Stimulated activated CD4-positive, alpha-beta T cell treated with anti-CD3 and anti-CD28 coated beads, Interleukin-4, amount 100 ng/mL, for 1 hour (primary cell): ENCODE results near the gene USP20.
"Not testable (repeated sequence)": the region's sequence is repeated elsewhere in the genome, so short reads cannot be mapped to it uniquely, and the experiment has no call there.

Experiments used
- DNase-seq: peaks from one replicate; pipeline ENCODE4 v3.0.0-alpha.2; 2020

The USP20 gene

DNA sequence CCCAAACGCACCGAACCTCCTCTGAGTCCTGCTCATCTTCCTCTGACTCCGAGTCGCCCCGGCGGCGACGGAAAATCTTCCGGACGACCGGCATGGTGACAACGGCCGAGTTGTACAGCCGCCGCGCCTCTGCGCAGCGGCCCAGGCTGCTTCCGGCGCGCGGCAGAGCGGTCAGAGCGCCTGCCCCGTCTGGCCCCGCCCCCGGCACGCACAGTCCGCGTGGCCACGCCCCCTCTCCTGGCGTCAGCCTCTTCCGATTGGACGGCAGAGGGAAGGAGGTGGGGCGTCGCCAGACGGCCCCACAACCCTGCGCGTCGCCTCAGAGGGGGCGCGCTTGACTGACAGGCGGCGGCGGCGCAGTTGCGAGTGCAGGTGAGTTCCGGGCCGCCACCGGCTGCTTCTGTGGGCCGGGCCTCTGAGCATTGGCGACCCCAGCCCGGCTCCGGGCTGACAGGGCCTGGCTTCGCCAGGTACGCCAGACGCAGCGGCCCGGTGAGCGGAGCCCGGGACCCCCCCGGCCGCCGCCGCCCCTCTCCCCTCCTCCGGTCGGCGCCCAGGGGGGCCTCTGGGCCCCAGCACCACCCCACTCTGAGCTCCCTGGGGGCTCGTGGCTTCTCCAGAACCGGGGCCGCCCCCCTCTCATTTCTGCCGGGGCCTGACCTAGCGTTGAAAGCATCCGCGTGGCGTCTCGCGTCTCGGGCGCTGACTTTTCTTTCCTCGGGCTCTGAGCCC is at the start of gene USP20, which contains the start of gene C9orf78:
TSS of gene USP20 (plus strand) at position 331 of the 732 bp plus-strand sequence. CDS start 17,098 bp downstream, outside the sequence.
TSS of gene C9orf78 (minus strand) at position 148 of the 732 bp plus-strand sequence. CDS start at position 94, 54 bp downstream.
- peak; percentile 98 for DNase-seq

- no peak for DNase-seq
Measured at GRCh38 chr9:129785866-129786265, 49.4 kb upstream of the USP20 start.

- DNase-seq: no peak
Measured at GRCh38 chr9:129786481-129786880, 48.8 kb upstream of the USP20 start.

- DNase-seq: no peak
Measured at GRCh38 chr9:129794549-129794948, 40.7 kb upstream of the USP20 start.

DNA sequence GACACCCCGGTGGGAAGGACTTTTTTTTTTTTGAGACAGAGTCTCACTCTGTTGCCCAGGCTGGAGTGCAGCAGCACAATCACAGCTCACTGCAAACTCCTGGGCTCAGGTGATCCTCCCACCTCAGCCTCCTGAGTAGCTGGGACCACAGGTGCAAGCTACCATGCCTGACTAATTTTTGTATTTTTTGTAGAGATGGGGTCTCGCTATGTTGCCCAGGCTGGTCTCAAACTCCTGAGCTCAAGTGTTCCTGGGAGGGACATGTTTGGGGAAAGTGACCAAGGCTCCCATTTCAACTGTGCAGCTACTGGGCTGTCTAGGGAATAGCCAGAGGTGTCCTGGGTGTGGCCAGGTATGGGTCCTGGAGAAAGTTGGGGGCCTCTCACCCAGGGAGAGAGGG is 39.2 kb upstream of the USP20 start:
- DNase-seq: not testable (repeated sequence)

- no peak for DNase-seq
Measured at GRCh38 chr9:129798973-129799372, 36.3 kb upstream of the USP20 start.

- no peak for DNase-seq
Measured at GRCh38 chr9:129801504-129801903, 33.8 kb upstream of the USP20 start.

- DNase-seq: peak; percentile 91
Measured at GRCh38 chr9:129802833-129803675, 32.2 kb upstream of the USP20 start, which contains the start of gene TOR1B. Gene TOR1B (plus strand): TSS chr9:129803184. CDS start chr9:129803213, 29 bp downstream.

- DNase-seq: no peak
Measured at GRCh38 chr9:129803676-129804060, 31.6 kb upstream of the USP20 start.

- no peak for DNase-seq
Measured at GRCh38 chr9:129806061-129806460, 29.2 kb upstream of the USP20 start.

GRCh38 chr9:129809346-129809745 is 25.9 kb upstream of the USP20 start:
- no peak for DNase-seq

DNA sequence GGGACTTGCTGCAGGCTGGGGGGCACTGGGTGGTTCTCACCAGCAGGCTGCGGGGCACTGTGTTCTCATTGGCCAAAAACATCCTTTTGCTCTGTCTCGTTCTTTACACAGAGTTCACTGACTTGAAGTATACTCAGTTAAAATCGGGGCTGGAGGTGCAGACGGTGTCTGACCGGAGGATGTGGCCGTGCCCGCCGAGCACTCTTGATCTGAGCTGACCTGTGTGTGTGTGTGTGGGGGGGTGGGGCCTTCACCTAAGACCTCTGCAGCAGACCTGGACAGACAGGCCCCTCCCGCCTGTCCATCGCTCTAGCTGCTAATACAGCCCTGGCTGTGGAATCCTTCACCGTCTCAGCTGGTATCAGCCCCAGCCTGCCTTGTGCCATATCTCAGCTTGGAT is 25.1 kb upstream of the USP20 start:
- no peak for DNase-seq

DNA sequence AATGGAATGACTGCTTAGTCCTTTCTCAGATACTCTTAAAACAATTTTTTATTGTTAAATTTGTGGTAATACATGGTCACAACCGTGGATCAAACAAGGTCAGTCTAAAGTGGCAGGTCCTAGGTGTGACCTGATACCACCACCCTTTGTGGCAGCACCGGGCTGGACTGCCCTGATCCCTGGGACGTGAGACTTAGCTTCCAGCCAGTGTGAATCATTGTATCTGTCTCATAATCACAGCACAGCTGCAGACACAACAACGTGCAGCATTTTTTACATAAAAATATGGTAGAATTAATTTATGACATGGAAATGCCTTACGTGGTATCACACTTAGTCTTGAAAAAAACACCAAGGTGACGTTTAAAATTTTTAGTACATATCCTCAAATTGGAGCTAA is 24.5 kb upstream of the USP20 start:
- no peak for DNase-seq

DNA sequence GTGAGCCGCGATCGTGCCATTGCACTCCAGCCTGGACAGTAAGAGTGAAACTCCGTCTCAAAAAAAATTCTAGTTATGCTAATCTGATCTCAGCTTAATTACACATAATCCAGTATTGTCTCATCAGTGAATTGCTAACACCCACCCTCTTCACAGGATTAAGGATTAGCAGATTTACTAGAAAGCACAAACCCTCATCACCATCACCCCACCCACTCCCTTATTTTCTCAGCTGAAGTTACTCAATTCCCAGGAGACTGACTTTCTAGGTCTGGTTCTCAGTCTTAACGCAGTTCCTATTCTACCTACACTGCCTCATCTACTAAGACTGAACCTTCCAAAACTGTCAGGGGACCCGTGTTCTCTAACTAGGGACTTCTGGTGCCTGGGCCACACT is 23.3 kb upstream of the USP20 start:
- DNase-seq: no peak

DNA sequence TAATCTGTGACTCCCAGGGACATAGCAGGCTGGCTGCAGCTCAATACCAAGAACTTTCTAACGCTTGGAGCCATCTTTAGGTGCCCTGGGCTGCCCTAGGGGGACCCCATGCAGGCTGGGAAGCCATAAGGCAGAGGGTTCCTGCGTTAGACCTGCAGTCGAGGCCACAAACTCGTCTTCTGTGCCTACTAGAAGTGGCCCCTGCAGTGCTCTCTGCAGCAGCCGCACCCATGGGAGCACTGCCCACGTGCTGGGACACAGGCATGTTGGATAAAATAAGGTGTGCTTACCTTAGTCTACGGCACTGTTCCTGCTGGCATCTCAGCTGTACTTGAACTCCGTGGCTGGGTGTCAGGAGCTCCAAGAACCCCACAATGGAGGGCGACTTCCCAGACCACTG is 22.9 kb upstream of the USP20 start:
- DNase-seq: no peak

GRCh38 chr9:129813661-129814060 is 21.6 kb upstream of the USP20 start:
- DNase-seq: no peak

DNA sequence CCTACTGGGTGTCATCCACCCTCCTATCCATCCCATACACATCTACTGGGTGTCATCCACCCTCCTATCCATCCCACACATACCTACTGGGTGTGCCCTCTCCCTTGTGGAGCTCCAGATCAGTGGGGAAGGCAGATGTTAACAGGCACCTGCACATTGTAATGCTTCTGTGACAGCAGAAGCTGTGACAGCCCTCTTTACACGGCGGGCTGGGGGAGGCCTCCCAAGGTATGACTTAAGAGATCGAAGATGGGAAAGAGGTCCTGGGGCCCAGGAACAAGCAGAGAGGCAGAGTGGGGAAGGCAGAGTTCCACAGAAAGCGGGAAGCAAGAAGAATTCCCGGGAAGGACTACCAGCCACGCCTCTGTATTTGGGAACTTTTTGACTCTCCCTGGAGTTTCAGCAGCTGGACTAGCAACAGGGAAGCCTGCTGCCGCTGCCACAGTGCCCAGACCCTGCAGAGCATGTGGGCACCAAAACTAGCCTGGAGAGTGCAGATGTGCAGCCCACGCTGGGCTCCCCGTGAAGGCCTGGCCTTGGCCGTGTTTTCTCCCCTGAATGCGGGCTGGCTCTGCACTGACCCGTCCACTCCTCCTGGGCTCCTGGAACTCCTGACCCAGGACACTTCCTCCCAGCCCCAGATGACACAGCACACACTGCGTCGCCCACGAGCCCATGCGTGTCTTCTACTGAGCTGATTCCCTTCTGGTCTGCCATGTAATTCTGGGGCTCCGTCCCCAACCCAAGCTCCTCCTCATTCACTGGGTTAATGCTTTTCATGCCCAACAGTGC is 20.6 kb upstream of the USP20 start:
- DNase-seq: no peak

- DNase-seq: no peak
Measured at GRCh38 chr9:129815278-129815677, 20.0 kb upstream of the USP20 start.

GRCh38 chr9:129816501-129817435 is 18.5 kb upstream of the USP20 start:
- no peak for DNase-seq

DNA sequence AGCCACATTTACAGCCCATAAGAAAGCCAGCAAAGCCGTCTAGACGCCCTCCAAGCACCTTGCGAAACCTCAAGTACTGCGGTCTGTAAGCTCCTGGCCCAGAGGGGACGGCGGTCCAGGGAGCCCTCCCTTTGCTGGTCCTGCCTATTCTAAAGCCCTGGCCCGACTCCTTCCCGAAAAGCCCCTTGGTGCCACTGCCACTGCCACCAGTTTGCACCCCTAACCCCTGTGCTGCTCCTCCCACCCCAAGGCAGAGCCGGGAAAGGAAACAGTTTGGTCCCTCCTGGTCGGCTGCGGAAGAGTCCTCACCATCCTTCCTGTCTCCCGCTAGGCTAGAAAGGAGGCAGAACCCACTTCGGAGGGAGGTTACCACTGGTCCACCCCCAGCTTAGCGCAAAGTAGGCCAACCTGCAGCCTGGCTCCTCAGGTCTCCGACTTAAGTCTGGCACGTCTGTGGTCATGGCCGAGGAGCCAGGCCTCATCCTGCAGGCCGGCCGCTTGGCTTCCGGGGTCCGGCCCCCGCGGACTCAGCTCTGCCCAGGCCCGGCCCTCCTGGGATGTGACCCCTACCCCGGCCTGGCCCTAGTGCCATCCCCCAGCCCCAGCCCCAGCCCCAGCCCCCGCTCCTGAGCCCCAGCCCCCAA is 12.2 kb upstream of the USP20 start:
- DNase-seq: no peak

GRCh38 chr9:129823542-129823934 is 11.7 kb upstream of the USP20 start:
- no peak for DNase-seq
